Measurements from ENCODE around the gene ISG15.
"Not testable (repeated sequence)": the region's sequence is repeated elsewhere in the genome, so short reads cannot be mapped to it uniquely, and the experiment has no call there.

- not testable (repeated sequence) for TF ChIP-seq CTCF (IDR thresholded peaks at IDR 0.05; ENCODE audit: poor library complexity); EZH2phosphoT487 (IDR thresholded peaks at IDR 0.05; ENCODE audit: low read depth, severe bottlenecking, unreplicated experiment); EZH2 (IDR thresholded peaks at IDR 0.05; ENCODE audit: borderline replicate concordance)
Observed at GRCh38 chr1:976791-977190, 36.5 kb upstream of the ISG15 start.

All from hepatocyte (in vitro differentiated cells).